Karpas-422 (cell line): ENCODE results near the gene PREP. TPM values are rescaled to one million over a fixed set of nuclear protein-coding genes. Genes with fewer than 3 reads are reported as not detected.
"Not testable (repeated sequence)": the region's sequence is repeated elsewhere in the genome, so short reads cannot be mapped to it uniquely, and the experiment has no call there.

Experiments used
- DNase-seq: peaks from one replicate; pipeline ENCODE4 v3.0.0-alpha.2; 2015
- H2AFZ ChIP-seq: fragments of 200-600 bp; sonication (generic); 2 replicates; pipeline ENCODE4 v1.6.1; 2014; ENCODE audit warnings: antibody characterized with exemption, low read length, mixed read lengths
- H3K27ac ChIP-seq: fragments of 200-600 bp; sonication (generic); 2 replicates; pipeline ENCODE4 v1.5.1; 2014; ENCODE audit warnings: mild to moderate bottlenecking, low read length, moderate library complexity
- H3K27me3 ChIP-seq: fragments of 200-600 bp; sonication (generic); 2 replicates; pipeline ENCODE4 v1.6.1; 2014; ENCODE audit warnings: low read length, mixed read lengths
- H3K36me3 ChIP-seq: fragments of 200-600 bp; sonication (generic); 2 replicates; pipeline ENCODE4 v1.6.1; 2014; ENCODE audit warnings: low read length, mixed read lengths; ENCODE audit not compliant: insufficient read depth
- H3K4me1 ChIP-seq: fragments of 200-600 bp; sonication (generic); 2 replicates; pipeline ENCODE4 v1.6.1; 2014; ENCODE audit warnings: mild to moderate bottlenecking, low read length, mixed read lengths
- H3K4me2 ChIP-seq: fragments of 200-600 bp; sonication (generic); 2 replicates; pipeline ENCODE4 v1.6.1; 2014; ENCODE audit warnings: low read length, low read depth, mild to moderate bottlenecking; ENCODE audit not compliant: poor library complexity, severe bottlenecking
- H3K4me3 ChIP-seq: fragments of 200-600 bp; sonication (generic); 2 replicates; pipeline ENCODE4 v1.5.1; 2014; ENCODE audit warnings: mild to moderate bottlenecking, antibody characterized with exemption, low read length, mixed read lengths
- H3K79me2 ChIP-seq: fragments of 200-600 bp; sonication (generic); 2 replicates; pipeline ENCODE4 v1.6.1; 2014; ENCODE audit warnings: mild to moderate bottlenecking, low read length, mixed read lengths
- H3K9ac ChIP-seq: fragments of 200-600 bp; sonication (generic); 2 replicates; pipeline ENCODE4 v1.6.0; 2014; ENCODE audit warnings: low read length
- H3K9me2 ChIP-seq: fragments of 200-600 bp; sonication (generic), shearing (Covaris generic); replicated peaks from 2 replicates; pipeline ENCODE4 v1.6.0; 2014; ENCODE audit warnings: mild to moderate bottlenecking, low read length, moderate library complexity; ENCODE audit not compliant: insufficient read depth
- H3K9me3 ChIP-seq: fragments of 300-700, 200-600 bp; sonication (generic); 2 replicates; pipeline ENCODE4 v1.6.1; 2014; ENCODE audit warnings: low read length, mixed read lengths
- H4K20me1 ChIP-seq: fragments of 200-600 bp; sonication (generic); 2 replicates; pipeline ENCODE4 v1.6.1; 2014; ENCODE audit warnings: mild to moderate bottlenecking, antibody characterized with exemption, low read length, low read depth; ENCODE audit not compliant: insufficient read depth
- total RNA-seq: library from RNA; depleted of rRNA; stranded (reverse); fragments of >200 nt; shearing (Covaris generic); gene quantifications from 2 replicates; pipeline ENCODE4 v1.2.3, GENCODE V29; 2014; ENCODE audit warnings: low replicate concordance

Gene PREP
- total RNA-seq, 1 experiment from 2014 or later, result 18.4 TPM

DNA sequence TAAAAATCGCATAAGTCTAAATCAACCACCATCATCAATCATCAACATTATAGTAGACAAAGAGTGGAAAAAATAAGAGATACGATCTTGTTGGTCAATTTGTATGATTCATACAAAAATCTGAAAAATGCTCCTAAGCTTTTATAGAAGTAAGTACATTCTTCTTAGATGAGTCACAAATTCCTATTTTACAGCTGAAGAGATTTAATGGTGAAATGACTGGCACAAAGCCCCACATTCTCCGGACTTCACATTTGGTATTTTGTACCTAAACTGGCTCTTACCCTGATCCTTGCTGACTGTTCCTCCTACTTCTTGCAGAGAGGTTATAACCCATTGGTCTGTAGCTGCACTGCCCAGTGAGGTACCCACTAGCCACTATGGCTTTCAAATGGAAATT lies 29.9 kb upstream of the PREP start:
- Histone ChIP-seq H3K4me2 (no peak overlapping the region), H3K4me3 (no peak overlapping the region), H3K9me3 (no peaks in the 10 kb centered on the region), H3K9me2 (no peaks in the 10 kb centered on the region), H3K9ac (no peak overlapping the region), H2AFZ (no peak overlapping the region), H4K20me1 (no peaks in the 10 kb centered on the region), H3K79me2 (no peaks in the 10 kb centered on the region), H3K4me1 (no peaks in the 10 kb centered on the region), H3K36me3 (no peaks in the 10 kb centered on the region), H3K27ac (no peak overlapping the region), H3K27me3 (no peaks in the 10 kb centered on the region)
- no peak for DNase-seq

DNA sequence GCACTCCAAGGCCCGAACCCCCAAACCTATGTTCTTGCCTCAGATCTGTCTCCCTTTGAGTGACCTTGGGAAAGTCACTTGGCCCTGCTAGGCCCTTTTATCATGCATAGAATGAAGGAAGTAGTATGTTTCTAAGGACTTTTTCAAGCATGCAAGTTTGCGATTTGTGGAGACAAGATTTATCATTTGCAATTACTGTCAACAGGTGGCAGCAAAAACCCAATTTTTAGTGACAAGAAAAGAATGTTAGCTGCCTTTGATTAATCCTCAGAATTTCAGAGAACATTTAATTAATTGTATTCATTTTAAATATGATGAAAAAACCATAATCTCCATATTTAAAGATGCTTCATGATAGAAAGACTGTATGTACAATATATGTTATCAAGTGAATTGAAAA lies 28.3 kb upstream of the PREP start:
- no peaks in the 10 kb centered on the region for H4K20me1 ChIP-seq
- H3K36me3 ChIP-seq, result no peaks in the 10 kb centered on the region
- H3K27me3 ChIP-seq, result no peaks in the 10 kb centered on the region
- no peaks in the 10 kb centered on the region for H3K79me2 ChIP-seq
- H3K27ac ChIP-seq, result no peak overlapping the region
- peak; percentile 71 for DNase-seq
- H2AFZ ChIP-seq, result no peak overlapping the region
- H3K9me3 ChIP-seq, result no peaks in the 10 kb centered on the region
- no peak overlapping the region for H3K9ac ChIP-seq
- no peak overlapping the region for H3K4me3 ChIP-seq
- no peak overlapping the region for H3K4me2 ChIP-seq
- H3K9me2 ChIP-seq, result no peaks in the 10 kb centered on the region
- H3K4me1 ChIP-seq, result no peaks in the 10 kb centered on the region

DNA sequence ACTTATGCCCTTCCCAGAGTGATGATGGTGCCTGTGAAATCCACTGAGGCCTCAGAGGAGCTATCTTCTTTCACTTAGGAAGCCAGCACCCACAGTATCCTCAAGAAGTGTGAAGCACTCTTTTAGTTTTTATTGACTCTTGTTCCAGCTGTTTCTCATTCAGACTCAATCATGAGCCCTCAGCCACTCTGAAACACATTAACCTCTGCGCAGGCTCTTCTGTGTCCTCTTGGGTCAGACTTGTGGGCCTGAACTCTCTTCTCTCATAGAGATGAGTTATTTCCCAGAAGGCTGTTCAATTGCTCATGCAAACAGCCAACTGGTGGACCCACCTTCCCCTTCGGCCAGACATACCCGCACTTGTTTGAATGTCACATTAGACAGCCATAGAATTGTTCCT lies 27.8 kb upstream of the PREP start:
- Histone ChIP-seq H2AFZ (no peak overlapping the region), H3K27me3 (no peaks in the 10 kb centered on the region), H3K36me3 (no peaks in the 10 kb centered on the region), H3K27ac (no peak overlapping the region), H3K9me3 (no peaks in the 10 kb centered on the region), H3K9me2 (no peaks in the 10 kb centered on the region), H3K4me1 (no peaks in the 10 kb centered on the region), H3K4me2 (no peak overlapping the region), H4K20me1 (no peaks in the 10 kb centered on the region), H3K9ac (no peak overlapping the region), H3K79me2 (no peaks in the 10 kb centered on the region), H3K4me3 (no peak overlapping the region)
- no peak for DNase-seq

DNA sequence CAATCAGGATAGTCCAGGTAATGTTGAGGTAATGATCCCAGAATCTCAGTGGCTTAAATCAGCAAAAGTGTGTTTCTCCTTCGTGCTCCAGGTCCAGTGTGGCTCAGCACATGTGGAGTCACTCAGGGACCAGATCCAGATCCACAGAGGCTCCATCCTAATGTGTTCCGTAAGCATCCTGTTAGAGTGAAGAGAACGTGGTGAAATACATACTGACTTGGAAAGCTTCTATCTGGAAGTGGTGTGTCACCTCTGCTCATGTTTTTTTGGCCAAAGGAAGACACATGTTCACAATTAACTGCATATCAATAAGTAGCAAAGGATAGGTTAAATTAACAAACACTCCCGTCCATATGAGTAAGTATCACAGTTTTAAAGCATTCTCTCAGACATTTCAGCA lies 26.8 kb upstream of the PREP start:
- Histone ChIP-seq H3K4me1 (no peaks in the 10 kb centered on the region), H3K36me3 (no peaks in the 10 kb centered on the region), H2AFZ (no peak overlapping the region), H3K4me2 (no peak overlapping the region), H3K4me3 (no peak overlapping the region), H3K27me3 (no peaks in the 10 kb centered on the region), H3K9me3 (no peaks in the 10 kb centered on the region), H3K27ac (no peak overlapping the region), H4K20me1 (no peaks in the 10 kb centered on the region), H3K79me2 (no peaks in the 10 kb centered on the region), H3K9me2 (no peaks in the 10 kb centered on the region), H3K9ac (no peak overlapping the region)
- no peak for DNase-seq

DNA sequence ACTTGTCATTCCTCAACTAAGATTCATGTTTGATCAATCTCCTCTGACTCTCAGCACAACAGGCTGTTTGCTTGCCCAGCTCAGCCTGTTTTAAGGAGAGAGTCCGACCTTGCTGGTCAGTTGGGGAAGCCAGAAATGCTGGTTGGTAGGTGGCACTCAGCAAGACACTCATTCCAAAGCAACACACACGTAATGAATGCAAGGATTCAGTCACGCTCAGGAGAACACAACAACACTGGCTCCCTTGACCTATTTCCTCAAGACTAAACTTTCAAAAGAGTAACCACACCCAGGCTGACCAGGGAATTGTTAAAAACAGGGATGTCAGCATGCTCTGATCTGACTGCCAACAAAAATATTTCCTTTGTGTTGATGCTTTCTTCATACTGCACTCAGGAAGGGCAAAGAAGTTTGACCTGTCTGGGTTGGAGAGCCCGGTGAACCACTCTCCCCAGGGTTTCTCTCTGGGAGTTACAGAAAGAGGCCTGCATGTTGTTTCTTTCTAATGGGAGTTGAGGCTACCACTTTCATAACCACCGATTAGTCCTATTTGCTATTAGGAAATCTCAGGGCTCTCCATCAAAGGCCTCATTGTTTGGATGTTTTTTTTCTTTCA lies 25.6 kb upstream of the PREP start:
- Histone ChIP-seq H2AFZ (no peak overlapping the region), H4K20me1 (no peaks in the 10 kb centered on the region), H3K4me1 (no peaks in the 10 kb centered on the region), H3K4me3 (no peak overlapping the region), H3K9me2 (no peaks in the 10 kb centered on the region), H3K27me3 (no peaks in the 10 kb centered on the region), H3K79me2 (no peaks in the 10 kb centered on the region), H3K4me2 (no peak overlapping the region), H3K9ac (no peak overlapping the region), H3K27ac (no peak overlapping the region), H3K36me3 (no peaks in the 10 kb centered on the region), H3K9me3 (no peaks in the 10 kb centered on the region)
- no peak for DNase-seq

DNA sequence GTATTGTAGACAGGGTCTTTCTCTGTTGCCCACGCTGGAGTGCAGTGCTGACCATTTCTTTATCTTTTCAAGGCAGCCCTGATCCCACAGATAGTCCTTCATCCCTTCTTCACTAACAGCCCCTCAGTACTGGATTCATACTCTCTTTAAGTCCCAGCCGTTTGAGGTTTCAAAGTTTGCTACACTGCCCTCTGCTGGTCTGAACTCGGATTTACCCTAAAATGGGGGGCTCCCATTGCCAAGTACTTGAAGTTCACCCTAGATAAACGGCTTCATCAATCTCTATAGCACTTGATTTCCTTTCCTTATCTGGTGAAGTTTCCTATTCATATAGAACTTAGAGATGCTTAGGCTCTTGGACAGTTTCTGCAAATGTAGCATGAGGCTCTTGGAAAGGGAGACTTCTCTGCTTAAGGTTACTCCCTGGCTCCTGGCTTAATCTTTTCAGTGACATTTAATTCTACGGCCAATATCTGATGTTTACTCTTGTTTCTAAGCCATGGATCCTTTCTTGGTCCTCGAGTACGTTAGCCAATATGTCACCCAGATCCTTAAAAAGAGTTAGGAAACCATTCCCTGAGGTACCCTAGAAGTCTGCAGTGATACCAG lies 21.4 kb upstream of the PREP start:
- Histone ChIP-seq H3K27me3 (no peaks in the 10 kb centered on the region), H2AFZ (no peak overlapping the region), H3K4me1 (no peaks in the 10 kb centered on the region), H3K27ac (no peak overlapping the region), H3K4me2 (no peak overlapping the region), H4K20me1 (no peaks in the 10 kb centered on the region), H3K36me3 (no peaks in the 10 kb centered on the region), H3K9me3 (no peaks in the 10 kb centered on the region), H3K9ac (no peak overlapping the region), H3K4me3 (no peak overlapping the region), H3K79me2 (no peaks in the 10 kb centered on the region), H3K9me2 (no peaks in the 10 kb centered on the region)
- DNase-seq, result peak; percentile 89

DNA sequence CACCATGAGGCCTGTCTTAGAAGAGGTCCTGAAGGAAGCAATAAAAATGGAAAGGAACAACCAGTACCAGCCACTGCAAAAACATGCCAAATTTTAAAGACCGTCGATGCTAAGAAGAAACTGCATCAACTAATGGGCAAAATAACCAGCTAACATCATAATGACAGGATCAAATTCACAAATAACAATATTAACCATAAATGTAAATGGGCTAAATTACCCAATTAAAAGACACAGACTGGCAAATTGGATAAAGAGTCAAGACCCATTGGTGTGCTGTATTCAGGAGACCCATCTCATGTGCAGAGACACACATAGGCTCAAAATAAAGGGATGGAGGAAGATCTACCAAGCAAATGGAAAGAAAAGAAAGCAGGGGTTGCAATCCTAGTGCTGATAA lies 14.1 kb upstream of the PREP start:
- H3K4me3 ChIP-seq, H3K36me3 ChIP-seq, H3K9me2 ChIP-seq, H3K27ac ChIP-seq, H3K9ac ChIP-seq, H3K4me2 ChIP-seq, H4K20me1 ChIP-seq, H3K79me2 ChIP-seq, H3K9me3 ChIP-seq, DNase-seq, H3K4me1 ChIP-seq, H2AFZ ChIP-seq, H3K27me3 ChIP-seq: not testable (repeated sequence)

DNA sequence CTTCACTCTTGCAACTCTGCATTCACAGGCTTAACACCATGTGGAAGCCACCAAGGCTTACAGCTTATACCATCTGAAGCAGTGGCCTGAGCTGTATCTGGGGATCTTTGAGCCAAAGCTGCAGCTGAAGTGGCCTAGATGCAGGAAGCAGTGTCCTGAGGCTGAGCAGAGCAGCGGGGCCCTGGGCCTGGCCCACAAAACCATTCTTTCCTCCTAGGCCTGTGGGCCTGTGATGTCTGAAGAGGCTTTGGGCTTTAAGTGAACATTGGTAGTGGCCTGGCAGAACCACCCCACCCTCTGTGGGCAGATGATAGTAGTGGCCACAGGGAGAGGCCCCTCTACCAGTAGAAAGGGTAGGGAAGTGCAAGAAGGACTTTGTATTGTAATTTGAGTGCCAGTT lies 6.9 kb upstream of the PREP start:
- no peak overlapping the region for H3K27ac ChIP-seq
- H3K79me2 ChIP-seq, result no peaks in the 10 kb centered on the region
- no peaks in the 10 kb centered on the region for H3K4me1 ChIP-seq
- no peak overlapping the region for H2AFZ ChIP-seq
- no peaks in the 10 kb centered on the region for H4K20me1 ChIP-seq
- no peaks in the 10 kb centered on the region for H3K9me3 ChIP-seq
- no peak overlapping the region for H3K4me2 ChIP-seq
- H3K4me3 ChIP-seq, result no peak overlapping the region
- H3K9me2 ChIP-seq, result no peaks in the 10 kb centered on the region
- no peak overlapping the region for H3K9ac ChIP-seq
- DNase-seq, result no peak
- H3K27me3 ChIP-seq, result 0 out of 2 replicates have a peak, but pooled peaks cover 2% of the 10 kb centered on the region
- H3K36me3 ChIP-seq, result no peaks in the 10 kb centered on the region
